Endodermal cell (in vitro differentiated cells): ENCODE results near the gene KCNK1. TPM values are rescaled to one million over a fixed set of nuclear protein-coding genes. Genes with fewer than 3 reads are reported as not detected.

Source experiments
- DNase-seq: peaks from one replicate; pipeline ENCODE4 v3.0.0-alpha.2; 2017
- H3K27ac ChIP-seq: 2 replicates; pipeline ENCODE4 v1.5.1; 2013; ENCODE audit warnings: mild to moderate bottlenecking, low read depth, low read length, moderate library complexity
- H3K27me3 ChIP-seq: 2 replicates; pipeline ENCODE4 v1.6.1; 2013; ENCODE audit warnings: mild to moderate bottlenecking, low read length, moderate library complexity; ENCODE audit not compliant: insufficient read depth, control insufficient read depth, poor library complexity, severe bottlenecking
- H3K36me3 ChIP-seq: 2 replicates; pipeline ENCODE4 v1.7.0; 2013; ENCODE audit warnings: mild to moderate bottlenecking, low read length, moderate library complexity; ENCODE audit not compliant: control insufficient read depth, insufficient read depth
- H3K4me1 ChIP-seq: one replicate; pipeline ENCODE4 v1.7.0; 2013; ENCODE audit warnings: low read length; ENCODE audit not compliant: control insufficient read depth, insufficient read depth
- H3K4me3 ChIP-seq: 2 replicates; pipeline ENCODE4 v1.5.1; 2013; ENCODE audit warnings: mild to moderate bottlenecking, low read length, moderate library complexity
- H3K9ac ChIP-seq: 2 replicates; pipeline ENCODE4 v1.6.1; 2013; ENCODE audit warnings: mild to moderate bottlenecking, low read length, moderate library complexity; ENCODE audit not compliant: poor library complexity, severe bottlenecking; ENCODE audit errors: extremely low read depth
- H3K9me3 ChIP-seq: 2 replicates; pipeline ENCODE4 v1.6.1; 2013; ENCODE audit warnings: mild to moderate bottlenecking, low read length, moderate library complexity; ENCODE audit not compliant: control insufficient read depth
- H3K27ac Mint-ChIP-seq: 2 replicates; pipeline ENCODE4 v1.8.0; 2020; ENCODE audit warnings: mixed read lengths
- H3K27me3 Mint-ChIP-seq: 2 replicates; pipeline ENCODE4 v1.8.0; 2021; ENCODE audit warnings: mild to moderate bottlenecking, mixed read lengths; ENCODE audit not compliant: insufficient read depth
- H3K36me3 Mint-ChIP-seq: 2 replicates; pipeline ENCODE4 v1.8.0; 2020; ENCODE audit warnings: low read depth, mixed read lengths
- H3K4me1 Mint-ChIP-seq: 2 replicates; pipeline ENCODE4 v1.8.0; 2020; ENCODE audit warnings: mixed read lengths
- H3K4me3 Mint-ChIP-seq: 2 replicates; pipeline ENCODE4 v1.8.0; 2020; ENCODE audit warnings: mild to moderate bottlenecking, moderate library complexity, mixed read lengths
- H3K9me3 Mint-ChIP-seq: 2 replicates; pipeline ENCODE4 v1.8.0; 2020; ENCODE audit warnings: mild to moderate bottlenecking, mixed read lengths
- WGBS, 2 experiments: methylation state at CpG; one replicate each; pipeline versions ENCODE4 v1.1.5 to v1.1.7; 2013; ENCODE audit warnings: missing lambda C conversion rate in 2 of 2, mixed read lengths in 1 of 2; ENCODE audit not compliant: insufficient coverage in 1 of 2, insufficient read length in 1 of 2; 5-methylcytosine and 5-hydroxymethylcytosine counted together
- total RNA-seq, 2 donors: library from RNA; stranded (reverse); fragmentation: NEBNext Ultra II Directional in 1 of 2; extraction: Animal tissue kit (Norgen Biotek cat#: 25700) in 1 of 2; gene quantifications; 2 replicates in 1 of 2; 3 replicates in 1 of 2; pipeline ENCODE4 v1.2.1, GENCODE V29; 2021
- TF ChIP-seq, protein P1 (sequence below): fragments of 200-600 bp; sonication (generic); conservative IDR thresholded peaks from 2 replicates; pipeline ENCODE4 v1.5.0; 2021; ENCODE audit warnings: antibody characterized with exemption, mild to moderate bottlenecking

KCNK1 gene
- total RNA-seq, 2 donors from 2014 or later: 50.1 to 55.7 TPM

DNA sequence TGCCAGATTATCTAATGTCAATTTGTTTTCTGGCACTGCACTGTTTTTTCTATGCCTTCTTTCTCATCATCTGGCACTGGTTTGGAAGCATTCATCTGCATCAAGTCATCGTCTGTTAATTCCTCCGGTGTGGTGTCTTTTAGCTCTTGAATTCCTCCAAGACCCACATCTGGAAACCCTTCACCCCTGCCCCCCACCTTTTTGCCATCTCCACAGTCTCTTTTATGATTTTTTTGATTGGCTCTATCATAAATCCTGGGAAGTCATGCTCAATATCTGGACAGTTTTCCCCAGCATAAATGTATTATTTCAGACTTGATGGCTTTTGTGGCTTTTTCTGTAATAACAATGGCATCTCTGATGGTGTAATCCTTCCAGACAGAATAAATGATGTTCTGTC is 10.4 kb upstream of the KCNK1 start:
- Mint-ChIP-seq H3K9me3 (no peaks in the 10 kb centered on the region), H3K27me3 (peaks cover 27% of the 10 kb centered on the region), H3K27ac (no peak overlapping the region), H3K4me1 (peaks cover 6% of the 10 kb centered on the region), H3K36me3 (no peaks in the 10 kb centered on the region), H3K4me3 (no peak overlapping the region)
- Histone ChIP-seq H3K27ac (no peak overlapping the region), H3K36me3 (no peaks in the 10 kb centered on the region), H3K9ac (no peak overlapping the region), H3K27me3 (no peaks in the 10 kb centered on the region), H3K4me1 (peaks cover 2% of the 10 kb centered on the region), H3K9me3 (no peaks in the 10 kb centered on the region), H3K4me3 (no peak overlapping the region)
- WGBS, 2 experiments: 76 to 93% methylated on average over 2 of the region's 2 CpGs
- no peak for DNase-seq
- TF ChIP-seq, protein P1, sequence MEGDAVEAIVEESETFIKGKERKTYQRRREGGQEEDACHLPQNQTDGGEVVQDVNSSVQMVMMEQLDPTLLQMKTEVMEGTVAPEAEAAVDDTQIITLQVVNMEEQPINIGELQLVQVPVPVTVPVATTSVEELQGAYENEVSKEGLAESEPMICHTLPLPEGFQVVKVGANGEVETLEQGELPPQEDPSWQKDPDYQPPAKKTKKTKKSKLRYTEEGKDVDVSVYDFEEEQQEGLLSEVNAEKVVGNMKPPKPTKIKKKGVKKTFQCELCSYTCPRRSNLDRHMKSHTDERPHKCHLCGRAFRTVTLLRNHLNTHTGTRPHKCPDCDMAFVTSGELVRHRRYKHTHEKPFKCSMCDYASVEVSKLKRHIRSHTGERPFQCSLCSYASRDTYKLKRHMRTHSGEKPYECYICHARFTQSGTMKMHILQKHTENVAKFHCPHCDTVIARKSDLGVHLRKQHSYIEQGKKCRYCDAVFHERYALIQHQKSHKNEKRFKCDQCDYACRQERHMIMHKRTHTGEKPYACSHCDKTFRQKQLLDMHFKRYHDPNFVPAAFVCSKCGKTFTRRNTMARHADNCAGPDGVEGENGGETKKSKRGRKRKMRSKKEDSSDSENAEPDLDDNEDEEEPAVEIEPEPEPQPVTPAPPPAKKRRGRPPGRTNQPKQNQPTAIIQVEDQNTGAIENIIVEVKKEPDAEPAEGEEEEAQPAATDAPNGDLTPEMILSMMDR: no peak

DNA sequence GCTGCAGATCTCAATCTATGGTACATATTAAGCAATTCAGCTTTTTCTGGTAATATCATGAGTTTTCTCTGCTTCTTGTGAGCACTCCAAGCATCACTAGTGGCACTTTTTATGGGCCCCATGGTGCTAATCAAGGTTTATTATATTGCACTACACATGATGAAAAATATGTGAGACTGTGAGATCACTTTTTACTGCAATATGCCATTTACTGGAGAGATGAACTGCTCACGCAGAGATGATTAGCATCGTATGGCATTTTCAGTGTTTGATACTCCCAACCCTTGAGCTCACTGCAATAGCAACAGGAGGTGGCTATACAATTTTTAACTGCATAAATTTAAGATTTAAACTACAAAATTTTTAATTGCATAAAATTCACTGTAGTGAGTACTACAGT is 8.7 kb upstream of the KCNK1 start:
- no peaks in the 10 kb centered on the region for H3K36me3 ChIP-seq
- TF ChIP-seq, protein P1: no peak
- peaks cover 2% of the 10 kb centered on the region for H3K4me1 ChIP-seq
- H3K9me3 ChIP-seq: no peaks in the 10 kb centered on the region
- no peaks in the 10 kb centered on the region for H3K27me3 ChIP-seq
- Mint-ChIP-seq H3K4me1 (peaks cover 6% of the 10 kb centered on the region), H3K27ac (no peak overlapping the region), H3K9me3 (no peaks in the 10 kb centered on the region), H3K27me3 (peaks cover 29% of the 10 kb centered on the region), H3K36me3 (no peaks in the 10 kb centered on the region), H3K4me3 (no peak overlapping the region)
- H3K4me3 ChIP-seq: no peak overlapping the region
- no peak overlapping the region for H3K27ac ChIP-seq
- DNase-seq: no peak
- WGBS, 2 experiments: 90 to 95% methylated on average over 2 of the region's 2 CpGs
- H3K9ac ChIP-seq: no peak overlapping the region

DNA sequence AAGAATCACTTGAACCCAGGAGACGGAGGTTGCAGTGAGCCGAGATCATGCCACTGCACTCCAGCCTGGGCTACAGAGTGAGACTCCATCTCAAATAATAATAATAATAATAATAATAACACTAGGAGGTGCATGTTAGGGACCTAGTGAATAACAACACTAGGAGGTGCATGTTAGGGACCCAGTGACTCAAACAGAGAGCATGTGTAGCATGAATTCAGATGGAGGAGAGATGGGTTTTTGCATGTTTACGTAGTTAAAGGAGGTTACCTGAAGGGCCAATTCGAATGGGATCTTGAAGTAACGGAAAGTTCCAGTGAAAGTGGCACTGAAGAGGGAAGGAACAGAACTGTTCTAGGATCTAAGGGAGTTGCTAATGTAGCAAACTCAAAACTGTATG is 7.1 kb upstream of the KCNK1 start:
- H3K4me1 ChIP-seq: peaks cover 2% of the 10 kb centered on the region
- Mint-ChIP-seq H3K27me3 (peaks cover 30% of the 10 kb centered on the region), H3K4me3 (no peak overlapping the region), H3K36me3 (no peaks in the 10 kb centered on the region), H3K9me3 (no peaks in the 10 kb centered on the region), H3K4me1 (peaks cover 5% of the 10 kb centered on the region), H3K27ac (no peak overlapping the region)
- 92 to 93% methylated on average over 3 to 4 of the region's 5 CpGs for WGBS, 2 experiments
- no peak overlapping the region for H3K9ac ChIP-seq
- no peaks in the 10 kb centered on the region for H3K9me3 ChIP-seq
- DNase-seq: no peak
- TF ChIP-seq, protein P1: no peak
- H3K27ac ChIP-seq: no peak overlapping the region
- H3K36me3 ChIP-seq: no peaks in the 10 kb centered on the region
- H3K4me3 ChIP-seq: no peak overlapping the region
- H3K27me3 ChIP-seq: no peaks in the 10 kb centered on the region
